Fibroblast of peridontal ligament (primary cell): Measurements from ENCODE around the gene NRP1.

Experiments
- DNase-seq: peaks from one replicate; pipeline ENCODE4 v3.0.0-alpha.2; 2010; ENCODE audit errors: extremely low read depth

The NRP1 gene

DNA sequence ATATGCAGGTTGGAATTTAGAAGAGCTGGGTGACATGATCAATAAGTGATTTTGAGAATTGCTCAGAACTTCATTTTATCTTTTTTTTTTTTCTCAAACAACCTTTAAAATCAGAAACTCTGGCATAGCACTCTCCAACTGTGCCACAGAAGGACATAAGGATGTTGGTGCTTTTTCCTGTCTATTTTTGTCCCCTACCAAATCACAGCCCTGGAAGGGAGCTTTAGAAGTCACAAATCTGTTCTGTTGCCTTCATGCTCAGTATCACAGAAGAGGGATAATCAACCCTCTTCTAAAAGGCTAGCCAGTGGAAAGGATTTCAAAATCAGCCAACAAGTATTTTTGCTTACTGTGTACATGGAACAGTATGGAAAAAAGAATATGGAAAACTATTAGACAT, 14.8 kb upstream of the NRP1 start:
- no peak for DNase-seq

DNA sequence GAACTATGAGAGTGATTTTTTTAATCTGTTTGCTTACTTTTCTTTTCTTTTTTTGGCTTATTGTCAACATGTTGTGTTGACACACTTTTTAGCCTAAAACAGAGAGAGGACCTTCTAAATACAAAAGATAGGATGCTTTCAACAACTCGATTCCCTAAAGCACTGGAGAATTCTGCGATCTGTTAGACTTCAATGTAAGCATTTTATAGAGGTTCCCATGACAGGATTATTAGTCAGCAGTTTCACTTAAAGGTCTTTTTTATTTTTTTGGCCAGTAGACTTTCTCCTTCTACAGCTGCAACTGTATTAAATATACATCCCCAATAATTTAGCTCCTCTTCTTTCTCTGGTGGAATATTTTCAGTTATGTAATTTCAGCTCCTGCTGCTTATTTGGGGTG, 12.7 kb upstream of the NRP1 start:
- peak; percentile 62 for DNase-seq

- DNase-seq: no peak
Measured at GRCh38 chr10:33345236-33345635, 10.8 kb upstream of the NRP1 start.

GRCh38 chr10:33344676-33345075, 10.2 kb upstream of the NRP1 start:
- DNase-seq: no peak

DNA sequence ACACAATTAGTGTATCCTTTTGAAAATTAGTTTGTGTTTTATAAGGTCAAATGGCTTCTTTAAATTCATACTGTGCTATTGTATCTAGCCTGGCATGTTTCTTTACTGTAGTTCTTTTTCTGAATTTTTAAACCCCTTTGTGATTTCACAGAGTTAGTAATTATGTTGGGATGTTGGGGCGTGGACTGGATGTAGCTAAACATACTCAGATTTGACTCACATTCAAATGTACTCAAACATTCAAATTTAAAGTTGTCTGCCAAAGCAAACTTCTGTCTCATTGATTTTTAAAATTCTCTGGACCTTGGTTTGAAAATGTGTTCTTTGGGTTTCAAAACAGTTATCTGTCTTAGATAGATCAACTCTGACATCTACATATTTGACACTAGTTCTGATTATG, 7.2 kb upstream of the NRP1 start:
- DNase-seq: peak; percentile 75

- peak; percentile 87 for DNase-seq
Measured at GRCh38 chr10:33337326-33337957, 3.0 kb upstream of the NRP1 start.

DNA sequence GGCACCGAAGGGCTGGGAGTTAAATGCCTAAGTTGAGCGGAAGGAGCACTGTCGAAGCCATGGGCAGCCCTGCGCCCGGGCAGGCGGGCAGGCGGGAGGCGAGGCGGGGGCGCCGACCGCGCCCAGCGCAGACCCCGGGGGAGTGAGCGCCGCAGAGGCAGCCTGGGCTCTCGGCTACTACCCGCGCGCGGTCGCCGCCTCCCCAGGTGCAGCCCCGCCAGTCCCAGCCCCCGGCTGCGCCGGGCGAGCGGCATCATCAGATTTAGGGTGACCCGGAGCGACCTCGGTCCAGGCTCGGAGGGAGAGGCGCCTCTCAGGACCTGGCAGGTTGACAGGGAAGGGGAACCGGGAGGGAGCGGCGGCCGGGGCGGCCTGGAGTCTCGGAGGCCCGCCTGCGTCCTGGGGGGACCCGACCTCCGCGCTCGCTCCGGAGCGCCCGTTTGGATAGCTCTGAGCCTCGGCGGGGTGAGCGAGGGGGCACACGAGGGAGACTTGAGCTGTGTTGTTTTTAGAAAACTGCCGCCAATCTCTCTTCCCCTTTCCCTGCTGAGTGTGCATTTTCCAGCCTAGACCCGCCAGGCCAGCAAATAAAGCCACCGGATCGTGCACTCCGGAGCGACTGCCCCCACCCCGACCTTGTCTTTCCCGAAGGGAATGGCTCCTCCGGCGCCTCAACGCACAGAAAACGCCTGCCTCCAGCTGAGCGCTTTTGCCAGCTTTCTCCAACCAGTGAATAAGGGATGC, 2.3 kb upstream of the NRP1 start:
- DNase-seq: no peak

DNA sequence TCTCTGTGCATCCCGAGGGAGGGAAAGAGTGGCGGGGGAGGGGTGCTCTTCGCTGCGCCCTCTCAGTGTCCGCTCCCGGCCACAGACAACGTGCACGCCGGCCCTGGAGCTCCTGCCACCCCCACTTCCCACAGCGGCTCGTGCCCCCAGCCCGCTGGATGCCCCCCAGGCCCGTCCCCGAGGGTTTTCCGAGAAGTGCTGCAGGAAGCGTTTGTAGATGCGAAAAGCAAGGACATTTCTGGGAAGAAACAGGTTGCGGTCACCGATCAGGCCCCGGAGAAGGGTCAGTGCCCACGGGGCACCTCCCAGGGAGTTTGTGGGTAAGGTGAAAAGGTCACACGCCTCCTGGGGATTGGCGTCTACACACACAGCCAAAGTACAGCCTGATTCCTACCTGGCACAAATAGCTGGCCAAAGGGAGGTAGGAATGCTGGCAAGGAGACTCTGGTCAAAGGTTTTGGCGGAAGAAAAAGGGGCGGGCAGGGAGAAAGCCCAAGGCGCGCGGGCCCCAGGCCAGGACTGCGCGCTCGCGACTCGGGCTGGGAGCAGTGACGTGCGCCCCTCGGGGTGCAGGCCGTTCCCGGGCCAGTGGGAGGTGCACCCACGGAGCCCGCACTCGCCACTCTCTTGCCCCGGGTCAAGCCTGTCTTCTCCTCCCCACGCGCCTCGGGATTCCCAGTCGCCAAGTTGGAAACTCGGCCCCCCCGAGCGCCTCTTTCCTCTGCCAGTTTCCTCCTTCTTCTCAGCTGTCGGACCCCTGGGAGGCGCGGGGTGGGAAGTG, 1.5 kb upstream of the NRP1 start:
- DNase-seq: peak; percentile 73

DNA sequence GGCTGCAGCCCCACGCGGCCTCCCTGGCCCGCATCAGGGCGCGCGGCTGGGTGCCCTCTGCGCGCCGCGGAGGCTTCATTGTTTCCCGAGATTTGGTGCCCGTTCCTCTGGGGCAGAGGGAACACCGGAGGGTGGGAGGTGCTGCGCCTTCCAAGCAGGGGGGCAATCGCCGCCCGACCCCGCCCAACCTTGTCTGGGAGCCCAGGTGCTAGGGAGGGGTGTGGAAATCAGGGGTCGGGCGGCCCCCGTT, 1.0 kb upstream of the NRP1 start:
- no peak for DNase-seq

DNA sequence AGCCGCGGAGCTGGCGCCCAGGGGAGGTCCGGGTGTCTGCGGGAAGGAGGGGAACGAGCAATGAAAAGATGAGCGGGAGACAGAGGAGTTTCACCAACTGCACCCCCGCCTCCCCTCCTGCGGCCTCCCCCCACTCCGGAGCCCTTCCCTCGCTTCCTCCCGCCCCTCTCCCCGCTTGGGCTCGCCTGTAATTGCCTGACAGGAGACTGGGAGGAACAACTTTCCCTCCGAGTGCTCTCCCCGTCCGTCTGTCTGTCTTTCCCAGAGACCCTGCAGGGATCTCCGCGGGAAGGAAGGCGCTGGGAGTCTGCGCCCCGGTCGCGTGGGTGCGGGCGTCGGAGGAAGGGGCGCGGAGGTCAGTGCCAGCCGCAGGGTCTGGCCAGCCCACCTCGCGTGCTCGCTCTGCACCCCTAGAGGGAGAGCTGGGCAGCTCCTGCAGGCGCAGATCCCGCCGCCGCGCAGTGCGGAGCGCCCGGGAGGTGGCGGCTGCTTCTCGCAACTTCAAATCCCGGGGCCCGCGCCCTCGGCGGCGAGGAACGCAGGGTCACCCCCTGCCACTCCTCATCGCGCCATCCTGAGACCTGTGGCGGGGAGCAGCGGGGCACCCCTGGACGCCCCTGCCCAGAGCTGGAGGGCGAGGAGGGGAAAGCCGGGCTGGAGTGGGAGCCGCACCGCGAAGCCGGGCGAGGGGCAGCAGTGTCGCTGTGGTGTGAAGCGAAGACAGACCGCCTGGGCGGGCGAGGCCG, 511 bp upstream of the NRP1 start:
- DNase-seq: peak; percentile 88

- DNase-seq: no peak
Measured at GRCh38 chr10:33333260-33334101, 986 bp downstream of the NRP1 start.

DNA sequence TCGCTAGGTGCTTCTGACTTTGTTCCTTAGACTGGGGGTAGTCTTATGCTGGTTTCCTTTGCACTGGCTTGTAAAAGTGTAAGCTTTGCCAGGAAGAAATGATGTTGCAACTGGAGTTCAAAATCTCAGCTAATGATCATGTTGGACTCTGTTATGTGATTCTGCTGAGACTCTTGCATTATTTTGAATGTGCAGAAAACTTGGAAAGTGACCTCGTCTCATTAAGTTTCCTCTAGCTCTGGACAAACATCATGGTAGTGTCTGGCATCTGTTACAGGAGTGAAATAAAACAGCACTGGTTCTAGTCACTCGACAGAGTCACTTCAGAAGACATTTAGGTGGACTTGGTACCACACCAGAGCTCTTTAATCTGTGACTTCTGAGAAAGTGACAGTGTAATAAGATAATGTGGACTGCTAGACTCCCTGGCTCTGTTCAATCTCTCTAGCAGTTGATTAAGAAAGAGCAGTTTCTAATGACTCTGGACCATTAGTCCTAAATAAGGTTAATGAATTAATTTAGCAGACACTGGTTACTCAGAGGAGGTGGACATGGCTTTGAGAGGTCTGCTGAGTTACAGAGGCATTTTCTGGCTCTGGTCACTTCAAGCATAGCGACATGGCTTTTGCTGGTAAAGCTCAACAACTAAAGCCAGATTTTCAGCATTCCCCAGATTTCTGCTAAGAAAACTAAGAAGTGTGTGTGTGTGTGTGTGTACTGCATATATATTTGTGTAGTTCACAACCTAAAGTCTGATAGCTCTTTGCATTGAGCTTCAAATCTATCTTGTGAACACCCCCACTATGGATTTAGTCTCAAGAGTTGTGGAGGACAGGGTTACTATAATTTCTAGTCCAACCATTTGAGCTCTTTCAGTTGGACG, 2.0 kb downstream of the NRP1 start:
- DNase-seq: peak; percentile 90

DNA sequence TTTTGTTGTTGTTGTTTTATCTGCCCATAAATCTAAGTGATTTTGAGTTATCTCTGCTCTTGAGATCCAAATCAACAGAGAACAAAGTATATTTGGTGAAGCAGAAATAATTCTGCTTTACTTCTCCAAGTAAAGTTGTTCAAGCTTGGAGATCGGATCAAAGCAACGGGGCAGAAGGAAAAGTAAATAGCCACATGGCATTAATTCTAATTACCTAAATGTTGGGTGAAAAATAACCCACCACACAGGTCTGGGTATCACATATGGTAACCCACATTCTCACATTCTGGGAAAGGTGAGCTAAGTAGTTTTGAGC, 3.1 kb downstream of the NRP1 start:
- no peak for DNase-seq

GRCh38 chr10:33330543-33331378, 3.7 kb downstream of the NRP1 start:
- DNase-seq: peak; percentile 93

DNA sequence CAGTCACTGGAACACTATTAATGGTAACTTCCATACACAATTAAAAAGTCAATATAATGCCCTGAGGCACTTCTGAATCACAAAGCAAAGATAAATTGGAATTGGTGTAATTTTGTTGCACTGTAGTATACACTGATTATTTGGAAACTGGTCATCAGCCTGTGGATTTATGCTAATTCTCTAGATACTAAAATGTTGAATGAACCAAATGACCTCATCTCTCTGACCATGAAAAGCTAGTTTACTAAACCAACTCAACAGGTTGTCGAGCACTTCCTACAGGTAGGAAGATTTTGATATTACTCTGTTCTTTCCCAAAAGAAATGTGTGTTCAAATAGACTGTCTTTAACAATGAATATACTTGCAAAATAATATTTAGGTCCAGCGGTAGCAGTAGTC, 5.3 kb downstream of the NRP1 start:
- no peak for DNase-seq

- no peak for DNase-seq
Measured at GRCh38 chr10:33328253-33328652, 6.2 kb downstream of the NRP1 start.

GRCh38 chr10:33327751-33328150, 6.7 kb downstream of the NRP1 start:
- peak; percentile 37 for DNase-seq

GRCh38 chr10:33326933-33327332, 7.5 kb downstream of the NRP1 start:
- DNase-seq: peak; percentile 65

DNA sequence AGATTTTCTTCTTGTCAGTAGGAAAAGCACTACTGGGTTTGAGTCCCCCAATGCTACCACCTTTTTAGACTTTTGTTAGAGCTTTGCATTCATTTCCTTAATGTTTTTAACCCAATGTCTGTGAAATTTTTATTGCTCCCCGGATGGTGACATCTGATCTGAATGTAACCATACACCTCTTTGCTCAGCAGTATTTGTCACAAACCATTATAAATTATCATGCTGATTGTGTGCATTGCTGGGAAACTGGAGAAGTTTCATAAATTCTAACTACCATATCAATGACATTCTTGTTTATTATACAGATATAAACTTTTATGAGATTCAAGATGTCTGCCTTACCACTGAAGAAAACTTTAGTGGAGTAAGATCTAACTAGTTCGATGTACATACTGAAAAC, 8.5 kb downstream of the NRP1 start:
- no peak for DNase-seq

GRCh38 chr10:33323721-33324120, 10.7 kb downstream of the NRP1 start:
- no peak for DNase-seq
